SU-DHL-6 (cell line): ENCODE data around the gene RAI14.

Experiments used
- H2AFZ ChIP-seq: fragments of 200-600 bp; sonication (generic); 2 replicates; pipeline ENCODE4 v1.6.1; 2014; ENCODE audit warnings: low read depth, mild to moderate bottlenecking, moderate library complexity, mixed read lengths, antibody characterized with exemption, low read length; ENCODE audit not compliant: severe bottlenecking
- H3F3A ChIP-seq: fragments of 200-600 bp; shearing (Covaris generic); 2 replicates; pipeline ENCODE4 v1.6.0; 2016; ENCODE audit warnings: antibody characterized with exemption, mild to moderate bottlenecking; ENCODE audit not compliant: insufficient read depth
- H3K27ac ChIP-seq: fragments of 200-600 bp; sonication (generic); 2 replicates; pipeline ENCODE4 v1.5.1; 2016; ENCODE audit warnings: low read depth, mild to moderate bottlenecking, low read length, moderate library complexity, mixed read lengths
- H3K27me3 ChIP-seq: fragments of 200-600 bp; sonication (generic), shearing (Covaris generic); 2 replicates; pipeline ENCODE4 v1.6.0; 2014; ENCODE audit warnings: mild to moderate bottlenecking, low read length
- H3K36me3 ChIP-seq: fragments of 200-600 bp; sonication (generic); 2 replicates; pipeline ENCODE4 v1.6.1; 2014; ENCODE audit warnings: mild to moderate bottlenecking, low read length, mixed read lengths
- H3K4me2 ChIP-seq: fragments of 300-600, 200-600 bp; shearing (Covaris generic), sonication (generic); 2 replicates; pipeline ENCODE4 v1.6.0; 2014; ENCODE audit warnings: low read length, low read depth, mild to moderate bottlenecking; ENCODE audit not compliant: poor library complexity, severe bottlenecking
- H3K4me3 ChIP-seq: fragments of 200-600 bp; sonication (generic); 2 replicates; pipeline ENCODE4 v1.5.1; 2014; ENCODE audit warnings: antibody characterized with exemption, low read length, mild to moderate bottlenecking, mixed read lengths; ENCODE audit not compliant: insufficient read depth, poor library complexity, severe bottlenecking
- H3K79me2 ChIP-seq: fragments of 200-600 bp; sonication (generic); 2 replicates; pipeline ENCODE4 v1.6.1; 2014; ENCODE audit warnings: mild to moderate bottlenecking, low read length, moderate library complexity; ENCODE audit not compliant: insufficient read depth
- H3K9ac ChIP-seq: fragments of 200-600 bp; sonication (generic); 2 replicates; pipeline ENCODE4 v1.7.0; 2014; ENCODE audit warnings: mild to moderate bottlenecking, low read length
- H3K9me2 ChIP-seq: fragments of 200-600 bp; sonication (generic); replicated peaks from 2 replicates; pipeline ENCODE4 v1.6.1; 2014; ENCODE audit warnings: low read length; ENCODE audit not compliant: insufficient read depth
- H3K9me3 ChIP-seq: fragments of 200-600 bp; sonication (generic); 2 replicates; pipeline ENCODE4 v1.6.1; 2014; ENCODE audit warnings: low read length, mixed read lengths; ENCODE audit not compliant: insufficient read depth
- H4K20me1 ChIP-seq: fragments of 200-600 bp; sonication (generic); 2 replicates; pipeline ENCODE4 v1.6.1; 2014; ENCODE audit warnings: low read depth, mild to moderate bottlenecking, antibody characterized with exemption, low read length, moderate library complexity, mixed read lengths
- EZH2phosphoT487 ChIP-seq: fragments of 200-600 bp; sonication (generic), shearing (Covaris generic); conservative IDR thresholded peaks from 2 replicates; pipeline ENCODE4 v1.6.1; 2018; ENCODE audit warnings: mild to moderate bottlenecking, antibody characterized with exemption, low read length, moderate library complexity, mixed read lengths
- TF ChIP-seq, protein P1 (sequence below): fragments of 200-600 bp; sonication (generic); IDR thresholded peaks from one replicate; pipeline ENCODE4 v1.5.1; 2017; ENCODE audit warnings: antibody characterized with exemption, mild to moderate bottlenecking, low read length, moderate library complexity; ENCODE audit not compliant: insufficient read depth, poor library complexity, severe bottlenecking

The RAI14 gene

DNA sequence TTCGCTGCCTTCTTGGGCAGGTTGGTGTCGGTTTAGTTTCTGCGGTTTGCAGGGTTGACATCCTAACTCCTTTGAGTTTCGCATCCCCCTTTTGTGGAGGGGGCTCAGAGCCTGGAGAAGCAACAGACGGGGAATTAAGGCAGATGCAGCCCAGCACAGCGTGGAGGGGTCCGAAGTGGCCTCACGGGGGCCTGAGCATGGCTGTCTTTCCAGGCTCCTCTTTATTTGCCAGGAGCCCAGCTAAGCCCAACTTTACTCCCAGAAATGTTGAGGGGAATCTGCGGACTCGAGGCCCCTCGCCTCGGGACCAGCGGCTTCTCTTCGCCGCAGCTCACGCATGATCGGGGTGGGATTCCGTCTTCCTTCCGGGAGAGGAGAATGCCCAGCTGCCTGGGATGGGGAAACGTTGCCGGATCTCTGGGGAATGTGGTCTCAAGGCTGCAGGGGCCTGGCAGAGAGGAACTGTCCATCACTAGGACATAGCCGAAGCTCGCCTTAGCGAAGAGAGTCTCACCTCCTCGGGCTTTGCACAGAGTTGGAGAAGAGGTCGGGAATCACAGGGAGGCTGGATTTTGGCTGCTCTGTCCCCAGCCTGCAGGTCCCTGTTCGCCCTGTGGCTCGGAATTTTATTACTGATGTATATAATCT, 1.3 kb downstream of the RAI14 start:
- Histone ChIP-seq H3K4me3 (no peak overlapping the region), H2AFZ (no peak overlapping the region), H3K27me3 (no peaks in the 10 kb centered on the region), H3K9me2 (no peaks in the 10 kb centered on the region), H3K9me3 (no peaks in the 10 kb centered on the region), H3K9ac (no peak overlapping the region), H3K27ac (no peak overlapping the region), H3K4me2 (no peak overlapping the region), H3K79me2 (no peaks in the 10 kb centered on the region), H4K20me1 (no peaks in the 10 kb centered on the region), H3F3A (no peaks in the 10 kb centered on the region), H3K36me3 (no peaks in the 10 kb centered on the region)
- no peak for TF ChIP-seq EZH2phosphoT487
- TF ChIP-seq, protein P1, sequence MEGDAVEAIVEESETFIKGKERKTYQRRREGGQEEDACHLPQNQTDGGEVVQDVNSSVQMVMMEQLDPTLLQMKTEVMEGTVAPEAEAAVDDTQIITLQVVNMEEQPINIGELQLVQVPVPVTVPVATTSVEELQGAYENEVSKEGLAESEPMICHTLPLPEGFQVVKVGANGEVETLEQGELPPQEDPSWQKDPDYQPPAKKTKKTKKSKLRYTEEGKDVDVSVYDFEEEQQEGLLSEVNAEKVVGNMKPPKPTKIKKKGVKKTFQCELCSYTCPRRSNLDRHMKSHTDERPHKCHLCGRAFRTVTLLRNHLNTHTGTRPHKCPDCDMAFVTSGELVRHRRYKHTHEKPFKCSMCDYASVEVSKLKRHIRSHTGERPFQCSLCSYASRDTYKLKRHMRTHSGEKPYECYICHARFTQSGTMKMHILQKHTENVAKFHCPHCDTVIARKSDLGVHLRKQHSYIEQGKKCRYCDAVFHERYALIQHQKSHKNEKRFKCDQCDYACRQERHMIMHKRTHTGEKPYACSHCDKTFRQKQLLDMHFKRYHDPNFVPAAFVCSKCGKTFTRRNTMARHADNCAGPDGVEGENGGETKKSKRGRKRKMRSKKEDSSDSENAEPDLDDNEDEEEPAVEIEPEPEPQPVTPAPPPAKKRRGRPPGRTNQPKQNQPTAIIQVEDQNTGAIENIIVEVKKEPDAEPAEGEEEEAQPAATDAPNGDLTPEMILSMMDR, result no peak

DNA sequence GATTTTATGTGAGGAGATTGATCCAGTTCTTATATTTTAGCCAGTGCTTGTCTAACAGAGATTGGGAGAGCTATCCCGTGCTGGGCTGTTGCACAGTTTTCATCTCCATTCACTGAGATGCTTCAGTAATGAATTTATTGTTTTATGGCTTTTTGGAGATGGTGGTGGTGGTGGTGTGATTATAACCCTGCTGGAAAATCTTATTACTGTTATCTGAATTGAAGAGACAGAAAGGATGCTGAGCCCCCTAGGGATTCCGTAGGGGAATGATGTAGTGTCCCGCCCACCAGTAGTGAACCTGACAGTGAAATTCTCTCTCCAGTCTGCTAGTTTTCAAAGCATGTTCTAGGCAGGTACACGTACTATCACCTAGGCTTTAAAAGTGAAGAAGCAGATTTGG, 1.9 kb downstream of the RAI14 start:
- no peak overlapping the region for H3K27ac ChIP-seq
- H3K79me2 ChIP-seq, result no peaks in the 10 kb centered on the region
- no peak overlapping the region for H3K4me2 ChIP-seq
- TF ChIP-seq EZH2phosphoT487, result no peak
- TF ChIP-seq, protein P1, result no peak
- no peak overlapping the region for H3K4me3 ChIP-seq
- no peak overlapping the region for H3K9ac ChIP-seq
- H3K9me3 ChIP-seq, result no peaks in the 10 kb centered on the region
- no peaks in the 10 kb centered on the region for H4K20me1 ChIP-seq
- no peaks in the 10 kb centered on the region for H3K36me3 ChIP-seq
- H3K9me2 ChIP-seq, result no peaks in the 10 kb centered on the region
- no peaks in the 10 kb centered on the region for H3K27me3 ChIP-seq
- no peaks in the 10 kb centered on the region for H3F3A ChIP-seq
- H2AFZ ChIP-seq, result no peak overlapping the region

DNA sequence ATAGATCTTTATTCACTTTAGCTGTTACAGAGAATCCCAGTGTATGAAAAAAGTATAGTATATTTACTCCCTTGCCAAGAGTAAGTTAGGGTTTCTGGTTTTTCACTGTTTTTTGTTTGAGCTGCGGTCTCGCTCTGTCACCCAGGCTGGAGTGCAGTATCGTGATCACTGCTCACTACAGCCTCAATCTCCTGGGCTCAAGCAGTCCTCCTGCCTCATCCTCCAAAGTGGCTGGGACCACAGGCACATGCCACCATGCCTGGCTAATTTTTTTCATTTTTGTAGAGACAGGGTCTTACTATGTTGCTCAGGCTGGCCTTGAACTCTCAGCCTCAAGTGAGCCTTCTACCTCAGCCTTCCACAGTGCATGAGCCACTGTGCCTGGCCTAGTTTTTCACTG, 3.0 kb downstream of the RAI14 start:
- H4K20me1 ChIP-seq, result no peaks in the 10 kb centered on the region
- H3K4me3 ChIP-seq, result no peak overlapping the region
- H3K9me2 ChIP-seq, result no peaks in the 10 kb centered on the region
- H2AFZ ChIP-seq, result no peak overlapping the region
- H3K36me3 ChIP-seq, result no peaks in the 10 kb centered on the region
- no peak overlapping the region for H3K27ac ChIP-seq
- no peaks in the 10 kb centered on the region for H3F3A ChIP-seq
- TF ChIP-seq EZH2phosphoT487, result no peak
- TF ChIP-seq, protein P1, result no peak
- no peak overlapping the region for H3K9ac ChIP-seq
- H3K9me3 ChIP-seq, result no peaks in the 10 kb centered on the region
- H3K27me3 ChIP-seq, result no peaks in the 10 kb centered on the region
- no peak overlapping the region for H3K4me2 ChIP-seq
- H3K79me2 ChIP-seq, result no peaks in the 10 kb centered on the region
